Stimulated activated CD4-positive, alpha-beta T cell treated with anti-CD3 and anti-CD28 coated beads, Interleukin-12 subunit alpha, Interleukin-12 subunit beta, amount 100 ng/mL, for 24 hours (primary cell): ENCODE measurements around the gene MROH9.

Source experiments
- DNase-seq, 2 experiments: peaks; one replicate each; pipeline ENCODE4 v3.0.0-alpha.2; 2020; ENCODE audit warnings: low read depth in 2 of 2

Gene MROH9

GRCh38 chr1:171081763-171082201 lies 146.4 kb downstream of the MROH9 start:
- DNase-seq: no peak

GRCh38 chr1:171082606-171083005 lies 147.3 kb downstream of the MROH9 start:
- no peak for DNase-seq

- DNase-seq: no peak
These were observed 147.9 kb downstream of the MROH9 start for GRCh38 chr1:171083222-171083621.

- DNase-seq: no peak
These were observed 148.8 kb downstream of the MROH9 start for GRCh38 chr1:171084091-171084490.

DNA sequence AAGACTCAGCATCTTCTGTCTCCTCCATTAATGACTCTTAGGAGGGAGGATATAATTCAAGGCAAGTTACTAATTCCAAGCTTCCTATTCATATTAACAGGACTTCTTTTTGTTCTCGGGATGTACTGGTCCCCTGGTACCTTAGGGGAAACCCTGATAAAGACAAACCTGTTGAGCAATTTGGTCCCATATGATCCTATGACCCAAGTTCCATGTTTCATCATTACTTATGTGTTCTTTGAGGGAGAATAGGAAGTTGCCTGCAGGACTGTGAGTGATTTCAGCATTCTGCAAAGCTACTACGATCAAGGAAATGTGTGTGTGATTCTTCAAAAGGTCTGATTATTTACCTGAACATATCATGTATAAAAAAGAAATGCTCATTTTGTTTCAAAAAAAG lies 149.5 kb downstream of the MROH9 start:
- DNase-seq: no peak

- no peak for DNase-seq
These were observed 152.6 kb downstream of the MROH9 start for GRCh38 chr1:171087896-171088295.

GRCh38 chr1:171090604-171091003 lies 155.3 kb downstream of the MROH9 start, which contains the start of gene FMO3:
Gene FMO3 (plus strand): TSS chr1:171090905. CDS start chr1:171092659, 1,754 bp downstream.
- no peak for DNase-seq

DNA sequence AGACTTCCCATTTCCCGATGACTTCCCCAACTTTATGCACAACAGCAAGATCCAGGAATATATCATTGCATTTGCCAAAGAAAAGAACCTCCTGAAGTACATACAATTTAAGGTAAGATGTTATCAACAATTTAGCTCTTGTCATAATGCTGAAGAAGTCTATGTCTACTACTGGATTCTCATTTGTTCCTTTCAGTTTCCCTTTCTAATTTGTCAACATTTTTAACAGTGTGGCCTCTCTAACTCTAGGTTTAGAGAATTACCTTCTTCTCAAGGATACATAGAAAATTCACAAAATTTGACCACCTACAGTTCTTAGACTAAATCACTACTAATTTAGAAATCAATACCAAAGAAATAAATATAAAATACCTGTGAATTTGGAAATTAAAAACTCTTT lies 168.5 kb downstream of the MROH9 start:
- DNase-seq: no peak

DNA sequence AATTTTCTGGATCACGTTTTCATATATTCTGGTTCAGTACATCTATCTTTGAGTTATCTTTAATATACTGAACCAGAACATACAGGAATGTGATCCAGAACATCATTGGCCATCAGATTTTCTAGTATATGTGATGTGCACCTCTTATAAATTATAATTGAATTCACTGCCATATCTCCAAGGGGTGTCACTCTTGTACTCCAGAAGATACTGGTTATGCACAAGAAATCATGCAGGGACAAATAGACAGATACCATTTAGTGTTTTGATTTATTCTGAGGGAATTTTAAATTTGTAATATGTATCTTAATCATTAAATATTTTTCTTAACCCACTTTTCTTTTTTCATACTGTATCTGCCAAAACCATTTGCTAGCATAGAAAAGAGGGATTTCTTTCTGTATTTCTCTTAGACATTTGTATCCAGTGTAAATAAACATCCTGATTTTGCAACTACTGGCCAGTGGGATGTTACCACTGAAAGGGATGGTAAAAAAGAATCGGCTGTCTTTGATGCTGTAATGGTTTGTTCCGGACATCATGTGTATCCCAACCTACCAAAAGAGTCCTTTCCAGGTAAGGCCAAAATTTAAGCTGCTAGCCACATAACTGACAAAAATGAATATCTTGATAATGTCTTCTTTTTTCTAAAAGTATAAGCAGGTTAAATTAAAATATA lies 172.1 kb downstream of the MROH9 start:
- no peak for DNase-seq

GRCh38 chr1:171107969-171108368 lies 172.6 kb downstream of the MROH9 start:
- no peak for DNase-seq

- DNase-seq: no peak
These were observed 174.6 kb downstream of the MROH9 start for GRCh38 chr1:171109966-171110365.

GRCh38 chr1:171110621-171111326 lies 175.4 kb downstream of the MROH9 start:
- DNase-seq: no peak

GRCh38 chr1:171112119-171112518 lies 176.8 kb downstream of the MROH9 start:
- no peak for DNase-seq

GRCh38 chr1:171113382-171113781 lies 178.0 kb downstream of the MROH9 start:
- DNase-seq: no peak
